Measurements from ENCODE around the gene CLK4. TPM values are rescaled to one million over a fixed set of nuclear protein-coding genes. Genes with fewer than 3 reads are reported as not detected.

CLK4 gene
- total and polyA plus RNA-seq, 12 donors: 7.3 to 57.0 (median 29.0) TPM

- no peak for DNase-seq
- intact Hi-C loops (cut with DNase I): no loop called here
- H3K4me1 ChIP-seq (replicated peaks in 1 of 2): no peaks in the 10 kb centered on the region
- H3K36me3 ChIP-seq (replicated peaks in 1 of 2): no peaks in the 10 kb centered on the region
- H3K27me3 ChIP-seq: no peaks in the 10 kb centered on the region
- no peaks in the 10 kb centered on the region for H3K9me3 ChIP-seq (replicated peaks in 1 of 3)
- no peak overlapping the region for H3K4me3 ChIP-seq
- TF ChIP-seq POLR2A (IDR thresholded peaks at IDR 0.05): no peak
- no peak for TF ChIP-seq CTCF (IDR thresholded peaks at IDR 0.05)
- H3K27ac ChIP-seq: no peak overlapping the region
- WGBS, 4 donors: 74 to 80% (median 77%) methylated on average over 7 to 10 of the region's 10 CpGs
Observed at GRCh38 chr5:178673801-178674295, 47.0 kb upstream of the CLK4 start.

GRCh38 chr5:178672630-178673029 is 45.8 kb upstream of the CLK4 start:
- H3K27ac ChIP-seq: no peak overlapping the region
- H3K27me3 ChIP-seq: no peaks in the 10 kb centered on the region
- no peaks in the 10 kb centered on the region for H3K36me3 ChIP-seq (replicated peaks in 1 of 2)
- no peaks in the 10 kb centered on the region for H3K9me3 ChIP-seq (replicated peaks in 1 of 3)
- 75 to 89% (median 79%) methylated on average over 4 of the region's 4 CpGs for WGBS, 4 donors
- no peak for DNase-seq
- no peaks in the 10 kb centered on the region for H3K4me1 ChIP-seq (replicated peaks in 1 of 2)
- intact Hi-C loops (cut with DNase I): no loop called here
- TF ChIP-seq POLR2A (IDR thresholded peaks at IDR 0.05) (no peak), CTCF (IDR thresholded peaks at IDR 0.05) (no peak)
- no peak overlapping the region for H3K4me3 ChIP-seq

- H3K4me3 ChIP-seq: no peak overlapping the region
- no peak overlapping the region for H3K27ac ChIP-seq
- DNase-seq: no peak
- no peaks in the 10 kb centered on the region for H3K27me3 ChIP-seq
- no peaks in the 10 kb centered on the region for H3K9me3 ChIP-seq (replicated peaks in 1 of 3)
- H3K36me3 ChIP-seq (replicated peaks in 1 of 2): no peaks in the 10 kb centered on the region
- no peaks in the 10 kb centered on the region for H3K4me1 ChIP-seq (replicated peaks in 1 of 2)
- intact Hi-C loops (cut with DNase I): no loop called here
- 55 to 69% (median 64%) methylated on average over 7 of the region's 7 CpGs for WGBS, 4 donors
- TF ChIP-seq CTCF (IDR thresholded peaks at IDR 0.05): no peak
- no peak for TF ChIP-seq POLR2A (IDR thresholded peaks at IDR 0.05)
Observed at GRCh38 chr5:178671602-178672144, 44.8 kb upstream of the CLK4 start.

GRCh38 chr5:178670351-178670885 is 43.6 kb upstream of the CLK4 start:
- intact Hi-C loops (cut with DNase I): no loop called here
- H3K27me3 ChIP-seq: no peaks in the 10 kb centered on the region
- no peaks in the 10 kb centered on the region for H3K36me3 ChIP-seq (replicated peaks in 1 of 2)
- WGBS, 4 donors: 81 to 84% (median 82%) methylated on average over 10 of the region's 10 CpGs
- no peaks in the 10 kb centered on the region for H3K4me1 ChIP-seq (replicated peaks in 1 of 2)
- H3K27ac ChIP-seq: no peak overlapping the region
- no peaks in the 10 kb centered on the region for H3K9me3 ChIP-seq (replicated peaks in 1 of 3)
- TF ChIP-seq CTCF (IDR thresholded peaks at IDR 0.05) (no peak), POLR2A (IDR thresholded peaks at IDR 0.05) (no peak)
- no peak overlapping the region for H3K4me3 ChIP-seq
- no peak for DNase-seq
